ENCODE measurements around the gene RRP15.
"Not testable (repeated sequence)": the region's sequence is repeated elsewhere in the genome, so short reads cannot be mapped to it uniquely, and the experiment has no call there.

Gene RRP15

DNA sequence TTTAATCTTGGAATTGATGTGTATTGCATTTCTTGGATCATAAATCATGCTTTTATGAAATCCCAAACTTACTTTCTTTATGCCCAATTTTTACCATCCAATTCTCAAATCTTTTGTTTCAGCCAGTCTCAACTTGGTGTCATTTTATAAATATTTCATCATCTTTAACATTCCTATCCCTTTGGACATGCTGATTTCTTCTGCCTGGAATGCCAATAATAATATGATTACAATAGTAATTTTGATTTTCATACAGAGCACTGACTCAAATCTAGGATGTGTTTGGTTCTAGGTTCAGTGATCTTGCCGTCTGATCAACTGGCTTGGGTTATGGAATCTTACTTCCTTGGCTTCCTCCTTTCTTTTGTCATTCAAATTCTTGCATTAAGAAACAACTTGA lies 12.8 kb downstream of the RRP15 start:
- no peak for DNase-seq

DNA sequence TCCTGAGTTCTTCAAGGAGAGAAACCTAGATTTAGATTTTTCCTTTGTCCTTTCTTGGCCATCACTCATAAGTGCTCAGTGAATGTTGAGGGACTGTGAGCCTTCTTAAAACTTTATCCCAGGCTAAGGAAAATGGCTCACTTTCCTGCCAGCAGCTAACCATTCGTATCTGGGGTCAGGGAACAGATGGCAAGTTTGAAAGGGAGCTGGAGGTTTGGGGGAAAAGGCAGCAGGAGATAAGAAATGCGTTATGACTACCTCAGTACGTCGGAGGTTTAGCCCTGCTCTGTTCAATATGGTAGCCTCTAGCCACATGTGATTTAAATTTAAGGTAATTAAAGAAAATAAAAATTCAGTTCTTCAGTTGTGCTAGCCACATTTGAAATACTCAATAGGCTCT lies 13.3 kb downstream of the RRP15 start:
- DNase-seq, result no peak

DNA sequence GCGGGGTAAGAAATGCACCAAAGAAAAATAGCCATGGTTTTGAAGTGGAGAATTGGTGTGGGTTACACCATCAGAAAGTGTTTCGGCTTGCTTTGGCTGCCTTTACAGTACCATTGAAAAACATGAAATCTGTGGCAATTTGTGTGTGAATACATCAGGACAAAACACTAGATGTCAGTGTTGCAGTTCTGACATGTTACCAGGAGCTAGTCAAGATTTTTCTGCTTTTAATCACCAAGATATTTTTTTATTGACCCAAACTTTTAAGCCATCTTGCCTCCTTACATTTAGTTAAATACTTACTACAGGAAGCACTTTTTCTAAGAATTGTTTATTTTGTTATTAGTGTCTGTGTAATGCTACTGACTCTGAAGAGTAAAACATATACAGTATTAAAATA lies 14.3 kb downstream of the RRP15 start:
- DNase-seq, result peak; percentile 6

DNA sequence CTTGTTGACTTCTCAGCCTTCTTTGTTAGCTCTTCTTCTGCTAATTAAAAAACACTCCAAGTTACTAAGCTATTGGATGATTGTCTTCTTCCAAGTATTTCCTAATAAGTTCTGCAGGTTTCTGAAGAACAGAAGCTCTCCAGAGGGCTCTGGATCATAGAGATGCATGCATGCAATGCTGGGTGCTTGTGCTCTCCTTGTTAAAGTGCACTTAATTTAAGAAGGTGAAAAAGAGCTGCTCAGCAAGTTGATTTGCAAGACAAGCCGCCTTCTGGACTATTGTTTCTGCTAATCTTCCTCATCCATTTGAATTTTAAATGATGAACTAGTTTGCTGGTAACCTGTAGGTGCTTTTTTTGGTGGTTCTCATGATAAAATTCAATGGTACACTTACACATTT lies 16.1 kb downstream of the RRP15 start:
- no peak for DNase-seq

DNA sequence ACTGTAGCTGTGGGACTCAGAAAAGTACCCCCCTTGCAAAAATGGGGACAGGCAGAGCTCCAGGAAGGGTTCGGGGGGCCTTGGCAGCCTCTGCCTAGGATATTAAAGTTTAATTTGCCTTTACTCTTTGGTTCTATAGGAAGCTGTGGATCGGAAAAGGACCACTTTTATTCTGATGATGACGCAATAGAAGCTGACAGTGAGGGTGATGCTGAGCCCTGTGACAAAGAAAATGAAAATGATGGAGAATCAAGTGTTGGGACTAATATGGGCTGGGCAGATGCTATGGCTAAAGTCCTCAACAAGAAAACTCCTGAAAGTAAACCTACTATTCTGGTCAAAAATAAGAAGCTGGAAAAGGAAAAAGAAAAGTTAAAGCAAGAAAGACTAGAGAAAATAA lies 17.1 kb downstream of the RRP15 start:
- DNase-seq, result no peak

DNA sequence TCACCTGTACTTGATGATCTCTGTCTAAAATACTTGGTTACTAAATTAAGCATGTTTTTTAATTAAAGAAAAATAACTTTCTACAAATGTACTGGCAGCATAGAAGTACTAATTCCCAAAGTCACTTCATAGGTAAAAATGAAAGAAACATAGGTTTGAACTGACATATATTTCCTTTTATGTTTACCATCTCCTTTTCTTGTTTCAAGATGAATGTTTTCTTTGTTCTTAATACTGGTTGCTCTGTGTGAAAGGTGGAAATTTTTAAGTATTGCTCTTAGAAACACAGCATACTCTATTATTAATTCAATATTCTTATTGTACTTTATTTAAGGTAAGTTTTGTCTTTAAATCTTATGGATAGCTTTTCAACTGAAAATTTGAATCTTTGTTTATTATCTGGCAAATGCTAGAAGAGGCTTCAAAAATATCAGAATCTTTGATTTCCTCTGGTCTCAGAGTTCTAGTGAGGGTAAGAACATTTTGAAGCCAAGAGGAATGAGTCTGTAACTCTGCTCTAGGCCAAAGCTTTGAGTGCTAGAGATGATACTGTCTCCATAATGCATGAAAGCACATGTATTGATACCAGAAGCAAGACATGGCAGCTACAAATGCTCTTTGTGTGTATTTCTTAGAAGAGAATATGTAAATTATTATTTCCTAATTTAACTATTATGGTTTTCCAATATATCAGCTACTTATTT lies 18.2 kb downstream of the RRP15 start:
- DNase-seq, result no peak

DNA sequence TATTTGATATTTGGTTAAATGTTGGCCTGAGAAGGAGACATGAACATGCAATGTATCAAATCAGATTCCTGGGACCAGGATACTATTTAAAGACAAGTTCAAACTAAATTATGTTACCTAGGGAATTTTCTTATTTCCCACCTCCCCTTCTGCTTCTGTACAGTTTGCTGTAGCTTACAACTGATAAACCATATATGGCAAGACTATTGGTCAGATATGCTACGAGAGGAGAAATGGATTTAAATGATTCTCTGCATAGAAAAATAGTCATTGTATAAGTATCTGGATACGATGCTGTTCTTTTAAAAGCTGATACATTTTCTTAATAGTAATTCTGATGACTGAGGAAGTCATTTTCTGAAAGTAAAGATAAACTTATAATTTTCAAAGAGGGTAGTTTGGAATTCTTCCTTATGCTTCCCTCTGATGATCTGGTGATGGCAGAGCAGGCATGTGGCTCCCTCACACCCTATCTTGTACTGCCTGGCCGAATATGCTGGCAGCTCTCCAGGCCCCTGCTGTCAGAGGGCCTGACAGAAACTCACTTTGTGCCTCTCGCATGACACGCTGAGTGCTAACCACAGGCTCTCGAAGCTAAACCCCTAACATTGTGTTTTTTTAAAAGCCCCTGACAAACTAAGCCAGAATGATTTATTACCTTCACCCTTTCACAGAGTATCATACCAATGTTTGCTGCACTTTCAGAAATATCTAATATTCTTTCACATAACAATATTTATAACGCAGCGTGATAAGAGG lies 19.4 kb downstream of the RRP15 start:
- DNase-seq, result peak; percentile 77

DNA sequence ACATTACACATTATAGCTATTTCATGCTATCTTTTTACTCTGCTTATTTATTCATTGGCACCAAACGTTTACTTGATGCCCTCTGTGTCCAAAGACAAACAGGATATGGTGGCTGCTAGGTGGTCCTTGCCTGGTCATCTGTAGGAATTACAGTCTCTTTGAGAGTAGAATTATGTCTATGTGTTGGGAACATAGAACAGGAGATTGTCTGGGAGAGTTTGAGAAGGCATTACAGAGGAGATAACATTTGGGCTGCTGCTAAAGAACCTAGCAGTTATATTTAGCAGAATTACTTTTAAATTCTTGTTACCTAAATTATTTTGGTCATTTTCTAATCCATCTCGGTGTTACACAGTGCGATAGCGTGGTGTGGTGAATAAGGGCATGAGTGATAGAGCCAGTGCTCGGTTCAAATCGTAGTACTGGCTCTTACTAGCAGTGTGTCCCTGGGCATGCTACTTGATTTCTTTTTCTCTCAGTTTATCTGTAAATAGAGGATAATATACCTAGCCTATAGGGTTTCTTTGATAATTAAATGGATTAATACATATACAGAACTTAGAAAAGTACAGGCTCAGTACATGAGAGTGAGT lies 20.5 kb downstream of the RRP15 start:
- no peak for DNase-seq

DNA sequence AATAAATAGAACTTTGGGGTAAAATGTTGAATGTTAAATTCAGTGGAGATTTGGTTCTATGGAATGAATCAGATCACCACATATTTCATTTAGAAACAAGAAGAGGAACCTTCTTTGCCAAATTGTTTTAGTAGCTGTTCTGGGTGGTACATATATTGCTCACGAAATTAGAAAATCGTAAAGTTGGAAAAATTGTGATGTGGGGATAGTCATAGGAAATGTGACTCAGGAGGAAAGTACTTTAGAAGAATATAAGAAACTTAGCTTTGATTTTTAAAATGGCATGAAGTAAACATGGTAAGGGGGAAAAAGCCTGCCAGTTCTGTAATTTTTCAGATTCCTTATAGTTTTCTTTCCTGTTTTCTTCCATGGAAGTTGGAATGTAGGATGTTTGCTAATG lies 27.4 kb downstream of the RRP15 start:
- no peak for DNase-seq

DNA sequence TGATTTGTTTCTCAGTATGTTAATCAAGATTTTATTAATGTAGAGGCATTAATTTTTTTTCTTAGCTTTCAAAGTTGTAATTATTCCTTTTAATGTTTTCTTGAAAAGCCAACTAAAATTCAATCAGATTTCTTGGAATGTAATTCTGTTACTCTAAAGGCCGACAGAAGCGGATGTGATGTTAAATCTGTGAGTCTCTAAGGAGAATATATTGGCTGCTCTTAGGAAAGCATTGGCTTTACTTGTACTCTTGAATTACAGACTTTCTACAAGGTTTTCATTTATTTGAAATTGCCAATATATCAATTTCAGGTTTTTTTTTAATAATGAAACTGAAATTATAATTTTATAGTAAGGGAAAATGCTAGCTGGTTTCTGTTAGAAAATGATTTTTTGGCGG lies 29.2 kb downstream of the RRP15 start:
- DNase-seq, result no peak

DNA sequence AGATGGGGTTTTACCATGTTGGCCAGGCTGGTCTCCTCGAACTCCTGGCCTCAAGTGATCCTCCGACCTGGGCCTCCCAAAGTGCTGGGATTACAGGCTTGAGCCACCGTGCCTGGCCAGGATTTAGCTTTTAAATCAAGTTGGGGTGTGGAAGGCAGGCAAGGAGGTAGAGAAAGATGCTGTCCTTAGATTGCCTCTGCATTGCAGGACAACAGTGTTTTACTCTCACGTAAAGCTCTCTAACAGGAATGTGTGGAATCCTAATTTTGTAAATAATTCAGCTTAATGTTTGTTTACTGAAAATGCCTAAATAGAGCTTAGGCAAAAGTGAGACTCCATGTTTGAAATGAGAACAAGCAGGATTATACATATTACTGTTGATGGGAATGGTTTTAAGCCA lies 30.5 kb downstream of the RRP15 start:
- no peak for DNase-seq

DNA sequence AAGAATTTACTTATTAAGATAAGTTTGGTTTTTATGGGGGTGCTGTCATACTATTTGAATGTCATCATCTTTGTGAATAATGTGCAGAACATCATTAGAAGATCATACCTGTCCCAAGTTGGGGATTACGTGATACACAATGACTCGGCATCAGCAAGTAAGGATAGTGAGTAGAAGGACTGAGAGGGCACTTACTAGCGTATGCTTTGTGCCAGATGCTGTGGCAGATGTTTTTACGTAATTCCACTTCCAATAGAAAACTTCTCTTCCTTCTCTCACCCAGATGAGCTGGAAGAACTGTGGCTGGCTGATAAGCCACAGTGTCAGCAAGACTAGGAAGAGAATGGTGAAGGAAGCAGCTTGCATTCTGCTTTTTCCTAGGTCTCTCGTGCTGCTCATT lies 32.0 kb downstream of the RRP15 start:
- no peak for DNase-seq

DNA sequence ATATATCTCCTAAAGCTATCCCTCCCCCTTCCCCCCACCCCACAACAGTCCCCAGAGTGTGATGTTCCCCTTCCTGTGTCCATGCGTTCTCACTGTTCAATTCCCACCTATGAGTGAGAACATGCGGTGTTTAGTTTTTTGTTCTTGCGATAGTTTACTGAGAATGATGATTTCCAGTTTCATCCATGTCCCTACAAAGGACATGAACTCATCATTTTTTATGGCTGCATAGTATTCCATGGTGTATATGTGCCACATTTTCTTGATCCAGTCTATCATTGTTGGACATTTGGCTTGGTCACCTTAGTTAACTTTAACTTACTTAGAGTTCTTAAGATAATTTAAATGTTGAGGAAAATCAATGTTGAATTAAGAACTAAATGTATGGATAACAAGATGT lies 35.1 kb downstream of the RRP15 start:
- not testable (repeated sequence) for DNase-seq

DNA sequence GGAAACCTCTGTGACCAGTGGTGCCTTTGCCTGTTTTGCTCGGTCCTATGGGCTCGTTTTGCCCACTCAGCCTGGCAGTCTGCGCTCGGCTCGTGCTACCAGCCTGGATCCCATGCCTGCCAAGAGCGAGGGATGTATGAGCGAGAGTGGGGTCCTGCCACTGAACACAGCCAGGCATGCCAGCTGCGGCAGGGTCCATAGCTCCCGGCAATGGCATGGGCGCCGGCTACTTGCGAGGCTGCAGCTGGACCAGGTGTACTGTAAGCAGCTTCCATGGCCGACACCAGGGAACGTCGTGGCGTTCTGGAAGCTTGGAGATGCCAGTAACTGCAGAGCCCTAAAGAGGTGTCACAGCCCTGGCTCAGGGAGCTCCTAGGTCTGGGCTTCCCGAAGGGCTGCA lies 37.7 kb downstream of the RRP15 start:
- DNase-seq, result no peak

DNA sequence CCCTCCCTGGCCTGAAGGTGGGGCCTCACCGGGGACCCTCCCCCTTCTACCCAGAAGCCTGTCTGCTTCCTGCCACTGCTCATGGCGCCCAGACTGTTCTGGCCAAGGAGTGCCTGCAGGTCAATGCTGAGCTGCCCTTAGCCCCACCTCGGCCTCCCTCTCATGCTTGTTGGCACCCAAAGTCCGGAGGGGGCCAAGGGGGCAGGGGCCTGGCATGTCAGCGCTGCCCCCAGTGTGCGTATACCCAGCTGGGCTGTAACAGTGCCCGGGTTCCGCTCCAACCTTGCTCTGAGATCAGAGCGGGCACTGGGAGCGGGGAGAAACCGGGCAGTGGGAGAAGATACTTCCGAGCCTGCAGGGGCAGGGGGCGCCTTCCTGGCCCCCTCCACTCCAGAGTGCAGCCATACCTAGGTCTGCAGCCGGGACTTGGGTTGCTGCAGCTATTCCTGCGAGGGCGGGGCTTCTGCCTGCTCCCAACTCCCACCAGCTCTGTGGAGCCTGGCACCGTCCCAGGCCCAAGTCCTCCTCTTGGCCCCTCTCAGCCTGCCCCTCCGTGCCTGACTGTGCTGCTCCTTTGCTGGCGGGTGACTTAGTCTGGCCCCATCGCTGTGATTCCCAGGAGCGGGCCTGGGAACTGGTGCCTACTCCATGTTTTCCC lies 38.6 kb downstream of the RRP15 start:
- DNase-seq, result no peak

DNA sequence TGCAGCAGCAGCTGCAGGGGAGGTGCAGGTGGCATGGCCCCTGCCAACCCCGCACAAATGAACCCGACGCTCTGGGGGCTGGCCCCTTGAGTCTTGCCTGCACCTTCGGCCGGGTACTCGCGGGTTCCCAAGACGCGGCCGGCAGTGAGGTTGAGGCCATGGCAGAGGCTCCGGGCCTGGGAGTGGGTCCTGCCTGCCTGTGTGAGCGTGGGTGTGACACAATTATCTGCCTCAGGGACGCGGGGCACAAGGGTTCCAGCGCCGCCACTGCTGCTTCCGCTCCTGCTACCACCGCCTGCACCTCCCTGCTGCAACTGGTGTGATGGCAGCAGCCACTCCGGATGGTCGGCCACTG lies 39.1 kb downstream of the RRP15 start:
- no peak for DNase-seq

DNA sequence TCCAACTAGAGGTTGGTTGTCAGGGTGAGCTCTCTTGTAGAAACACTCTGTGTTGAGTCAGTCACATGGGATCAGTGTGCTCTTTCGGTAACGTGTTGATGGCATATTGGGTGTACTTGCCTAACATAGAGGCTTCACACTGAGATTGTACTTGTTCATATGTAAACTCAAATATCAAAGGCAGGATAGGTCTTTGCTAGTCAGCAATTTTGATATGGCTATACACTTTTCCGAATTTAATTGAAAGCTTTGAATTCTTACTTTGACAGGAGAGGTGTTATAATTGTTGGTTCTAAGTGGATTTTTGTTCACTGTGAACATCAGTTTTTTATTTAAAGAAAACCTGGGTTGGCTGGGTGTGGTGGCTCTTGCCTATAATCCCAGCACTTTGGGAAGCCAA lies 43.7 kb downstream of the RRP15 start:
- no peak for DNase-seq

DNA sequence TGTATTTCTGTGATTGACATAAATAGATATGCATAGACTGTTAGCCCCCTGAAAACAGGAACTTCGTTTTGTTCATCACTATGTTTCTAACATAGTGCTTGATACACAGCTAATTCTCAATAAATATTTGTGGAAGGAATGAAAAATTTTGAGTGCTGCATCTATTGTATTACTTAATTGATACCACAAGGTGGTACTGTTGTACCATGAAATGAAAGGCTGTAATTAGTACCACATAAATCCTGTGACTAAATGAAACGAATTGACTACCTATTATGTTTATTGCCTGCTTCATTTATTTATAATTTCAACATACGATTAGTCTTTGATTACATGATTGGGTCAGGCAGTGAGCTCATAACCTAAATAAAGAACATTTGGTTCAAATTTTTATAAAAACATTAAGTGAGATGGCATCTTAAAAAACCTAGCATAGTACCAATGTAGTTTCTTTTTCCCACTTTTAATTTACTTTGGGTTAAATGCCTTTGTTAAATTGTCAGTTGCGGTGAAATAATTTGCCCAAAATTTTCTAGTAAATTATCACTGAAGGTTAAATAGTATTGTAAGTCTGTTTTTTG lies 45.0 kb downstream of the RRP15 start:
- DNase-seq, result peak; percentile 19

DNA sequence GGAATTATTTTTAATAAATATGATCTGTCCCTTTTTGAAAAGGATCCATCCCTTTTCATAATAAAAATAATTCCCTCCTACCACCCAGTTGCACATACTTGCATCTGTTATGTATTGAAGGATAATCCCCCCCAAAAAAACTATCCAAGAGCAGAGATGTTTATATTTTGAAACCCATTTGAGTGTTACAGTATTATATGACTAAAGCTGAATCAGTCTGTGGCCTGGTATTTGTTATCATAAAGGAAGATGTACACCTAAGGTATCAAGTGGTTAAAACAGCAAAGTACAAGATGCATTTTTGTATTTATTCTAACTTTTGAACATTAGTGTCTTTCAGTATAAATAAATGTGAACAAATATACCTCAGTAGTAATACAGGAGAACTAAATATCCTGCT lies 47.3 kb downstream of the RRP15 start:
- no peak for DNase-seq

DNA sequence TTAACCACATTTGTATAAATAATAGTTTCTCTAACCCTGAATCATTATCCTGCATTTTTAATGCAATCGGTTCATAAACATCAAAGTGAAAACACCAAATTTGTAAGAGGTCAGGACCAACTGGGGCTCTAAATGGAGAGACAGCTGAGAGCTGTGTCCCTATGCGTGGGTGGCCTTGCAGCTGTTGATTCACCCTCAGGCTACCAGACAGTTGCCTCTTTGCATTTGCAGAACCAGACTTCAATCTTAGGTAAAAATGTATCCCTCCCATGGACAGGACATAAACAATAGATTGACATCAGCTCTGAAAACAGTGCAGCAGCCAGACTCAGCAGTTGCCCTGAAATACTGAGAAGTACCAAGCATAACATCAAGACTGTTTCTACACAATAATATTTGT lies 51.2 kb downstream of the RRP15 start:
- DNase-seq, result no peak

DNA sequence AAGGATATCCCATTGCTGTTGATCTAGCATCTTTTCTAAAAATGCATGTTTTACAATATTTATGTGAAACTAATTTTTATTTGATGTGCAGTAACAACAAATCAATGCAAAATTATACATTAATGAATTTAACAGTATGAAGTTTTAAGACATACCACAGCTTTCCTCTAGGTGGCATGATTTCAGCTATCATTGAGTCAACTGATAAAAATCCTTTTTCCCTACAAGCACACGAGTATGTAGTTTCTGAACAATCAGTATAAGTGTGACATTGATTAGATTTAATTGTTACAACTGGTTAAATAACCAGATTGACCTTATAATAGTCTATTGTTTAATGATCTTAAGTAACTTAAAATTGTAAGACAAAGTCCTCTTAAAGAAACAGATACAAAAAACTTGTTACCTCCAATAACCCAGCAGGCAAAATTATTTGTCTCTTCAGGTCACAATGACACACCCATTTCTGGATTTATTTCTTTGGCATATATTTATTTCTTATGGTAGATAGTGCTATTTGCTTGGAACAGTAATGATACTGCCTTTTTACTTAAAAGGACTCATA lies 54.3 kb downstream of the RRP15 start:
- peak; percentile 35 for DNase-seq

DNA sequence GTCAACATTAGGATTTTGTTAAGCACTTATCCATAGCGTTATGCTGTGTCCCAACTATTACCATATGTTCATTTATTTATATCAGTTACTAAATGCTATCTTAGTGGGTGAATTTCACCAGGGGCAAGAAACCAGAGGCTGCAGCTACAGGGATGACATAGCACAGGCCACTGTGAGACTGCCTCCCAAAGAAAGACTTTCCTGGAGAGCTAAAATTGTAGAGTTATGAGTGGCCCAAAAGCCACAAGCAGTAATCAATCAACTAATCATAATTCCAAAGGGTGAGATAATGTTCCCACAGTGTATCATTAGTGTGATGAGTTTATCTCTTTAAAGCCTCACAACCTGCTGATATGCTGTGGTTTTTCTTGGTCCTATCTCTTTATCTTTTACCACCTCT lies 56.2 kb downstream of the RRP15 start:
- DNase-seq, result no peak

DNA sequence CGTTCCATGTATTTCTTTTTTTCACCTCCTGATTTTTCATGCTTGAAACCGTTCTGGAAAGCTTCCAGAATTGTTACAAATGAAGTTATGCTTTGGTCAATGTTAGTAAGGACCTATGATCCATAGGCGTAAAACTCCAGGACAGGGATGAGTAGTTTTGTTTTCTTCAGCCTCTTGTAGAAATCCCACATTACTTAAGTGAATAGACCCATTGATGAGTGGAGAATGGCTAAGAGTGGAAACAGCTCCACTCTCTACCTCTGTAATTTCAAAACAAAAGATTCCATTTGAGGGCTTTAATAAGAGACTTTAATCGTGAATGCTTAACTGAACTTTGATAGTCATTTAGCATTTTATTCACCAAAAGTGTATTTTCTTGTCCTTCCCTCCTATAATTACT lies 57.0 kb downstream of the RRP15 start:
- DNase-seq, result no peak

Measured in NCI-H1105 (cell line).